T-helper 22 cell (primary cell): ENCODE measurements around the gene METTL6.
"Not testable (repeated sequence)": the region's sequence is repeated elsewhere in the genome, so short reads cannot be mapped to it uniquely, and the experiment has no call there.

Source experiments
- DNase-seq: peaks from one replicate; pipeline ENCODE4 v3.0.0-alpha.2; 2020; ENCODE audit warnings: low read depth

METTL6 gene

DNA sequence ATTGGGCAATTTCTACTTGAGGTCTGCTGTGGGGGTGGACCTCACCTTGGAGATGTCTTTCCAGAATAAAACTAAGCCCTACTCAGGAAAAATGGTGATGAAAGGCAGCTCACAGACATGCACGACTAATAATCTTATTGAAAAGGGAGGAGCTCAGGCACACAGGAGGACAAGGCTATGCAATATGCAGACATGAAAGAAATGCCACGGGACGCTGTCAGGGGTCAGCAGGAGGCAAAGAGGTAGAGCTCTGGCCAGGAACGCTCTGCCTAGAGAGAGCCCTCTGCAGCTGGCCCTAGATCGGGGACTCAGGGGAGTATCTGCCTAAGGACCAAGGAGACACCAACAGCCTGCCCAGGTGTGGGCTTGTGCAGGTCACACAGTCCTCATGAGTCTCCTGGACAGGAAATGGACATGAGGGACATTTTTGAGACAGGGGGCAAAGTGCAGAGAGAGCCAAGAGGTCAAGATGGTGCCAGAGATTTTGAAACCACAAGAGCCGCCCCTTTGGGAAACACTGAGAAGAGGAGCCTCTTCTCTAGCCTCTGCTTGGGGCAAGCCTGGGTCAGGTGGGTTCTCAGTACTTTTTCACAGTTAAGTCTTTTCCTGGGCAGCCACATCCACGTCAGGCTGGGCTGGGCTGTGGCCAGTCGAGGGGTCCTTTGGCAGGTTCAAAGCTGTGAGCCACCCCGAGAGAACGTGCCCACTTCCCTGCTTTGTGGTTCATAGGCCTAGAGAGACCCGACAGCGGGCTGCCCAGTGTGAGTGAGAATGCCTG, 23.3 kb upstream of the METTL6 start:
- DNase-seq, result no peak

DNA sequence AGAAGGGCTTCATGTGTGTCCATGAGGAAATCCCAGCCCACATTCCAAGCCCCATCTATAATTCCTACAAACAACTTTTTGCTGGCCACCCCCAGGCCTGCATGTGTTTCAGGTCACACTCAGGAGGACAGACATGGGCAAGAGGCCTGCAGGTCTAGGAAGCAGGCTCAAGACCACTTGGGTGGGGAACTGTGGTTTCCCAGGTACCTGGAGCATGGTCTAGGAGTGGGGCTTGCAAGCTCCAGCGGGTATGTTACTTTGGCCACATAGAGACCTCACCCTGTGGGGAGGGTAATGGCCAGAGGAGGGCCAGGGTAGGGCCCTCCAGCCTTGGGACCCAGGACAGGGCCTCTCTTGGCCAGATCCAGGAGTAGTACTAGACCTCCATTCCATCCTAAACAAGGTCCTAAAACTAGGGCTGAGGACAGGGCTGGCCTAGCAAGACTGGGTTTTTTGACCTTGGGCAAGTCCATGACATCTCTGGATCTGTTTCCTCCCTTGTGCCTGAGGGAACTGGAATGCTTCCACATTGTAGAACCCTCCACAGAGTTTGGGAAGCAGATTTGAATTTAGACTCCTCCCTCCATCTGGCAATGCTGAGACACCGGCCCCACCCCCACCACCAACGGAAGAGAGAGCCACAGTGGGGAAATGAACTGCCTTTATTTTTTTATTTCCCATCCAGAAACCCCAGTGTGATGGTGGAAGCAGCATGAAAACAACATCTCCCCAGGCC, 22.3 kb upstream of the METTL6 start:
- no peak for DNase-seq

DNA sequence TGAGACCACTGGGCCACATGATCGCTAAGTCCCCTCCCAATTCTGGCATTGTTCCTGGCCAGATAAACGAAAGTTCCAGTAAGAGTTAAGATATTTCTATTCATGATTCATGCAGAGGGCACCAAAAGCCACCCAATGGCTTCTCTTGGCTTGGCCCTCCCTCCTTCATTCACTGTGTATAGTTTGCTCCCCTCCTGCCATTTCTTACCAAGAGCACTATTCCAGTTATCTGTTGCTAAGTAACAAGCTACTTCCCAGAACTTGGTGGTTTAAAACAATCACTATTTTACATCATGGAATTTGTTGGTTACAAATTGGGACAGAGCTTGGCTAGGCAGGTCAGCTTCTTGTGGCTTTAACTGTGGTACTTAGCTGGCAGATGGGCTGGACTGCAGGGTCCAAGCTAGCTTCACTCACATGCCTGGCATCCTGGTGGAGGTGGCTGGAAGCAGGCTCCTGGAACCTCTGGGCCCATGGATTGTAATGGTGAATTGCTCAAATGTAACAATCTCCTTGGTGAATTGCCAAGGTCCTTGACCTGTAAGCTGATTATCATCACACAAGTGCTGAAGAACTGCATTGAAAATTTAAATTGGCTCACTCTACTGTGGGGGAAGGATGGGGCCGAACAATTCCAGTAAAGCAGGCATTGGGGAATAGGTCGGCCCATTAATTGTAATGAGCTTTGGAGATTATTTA, 16.6 kb upstream of the METTL6 start:
- DNase-seq, result no peak

DNA sequence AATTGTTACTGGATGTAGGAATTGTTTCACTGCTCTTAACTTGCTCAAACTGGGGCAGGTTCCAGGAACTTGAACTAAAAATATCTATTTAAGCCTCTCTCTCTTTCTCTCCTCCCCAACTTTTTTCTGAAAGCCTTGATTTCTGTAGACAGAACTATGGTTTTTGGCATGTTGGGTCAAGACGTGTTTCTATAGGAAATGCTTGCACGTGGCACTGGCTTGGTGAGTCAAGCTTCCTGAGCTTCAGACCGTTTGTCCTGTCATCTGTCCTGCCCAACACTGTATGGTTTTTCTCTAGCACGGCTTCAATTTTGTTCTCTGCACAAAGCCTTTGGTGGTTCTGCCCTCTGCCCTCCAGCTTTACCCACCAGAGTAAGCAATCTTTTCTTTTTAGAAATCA, 13.5 kb upstream of the METTL6 start:
- no peak for DNase-seq

DNA sequence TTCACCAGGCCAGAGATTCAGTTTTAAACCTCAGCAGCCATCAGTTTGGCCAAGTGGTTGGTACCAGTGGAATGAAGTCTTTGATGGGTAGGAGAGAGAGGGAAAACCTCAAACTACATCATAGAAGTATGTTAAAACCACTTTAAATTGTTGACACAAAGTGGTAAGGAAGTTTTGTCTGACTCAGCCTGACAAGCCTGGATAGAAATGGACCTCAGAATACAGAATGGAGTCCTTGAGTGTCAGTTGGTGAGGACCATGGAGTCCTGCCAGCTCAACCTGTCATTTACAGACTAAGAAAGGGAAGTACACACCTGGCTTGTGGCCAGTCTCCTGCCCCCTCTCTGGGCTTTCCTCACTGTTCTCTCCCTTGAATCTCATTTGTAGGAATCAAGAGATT, 12.1 kb upstream of the METTL6 start:
- DNase-seq, result no peak

DNA sequence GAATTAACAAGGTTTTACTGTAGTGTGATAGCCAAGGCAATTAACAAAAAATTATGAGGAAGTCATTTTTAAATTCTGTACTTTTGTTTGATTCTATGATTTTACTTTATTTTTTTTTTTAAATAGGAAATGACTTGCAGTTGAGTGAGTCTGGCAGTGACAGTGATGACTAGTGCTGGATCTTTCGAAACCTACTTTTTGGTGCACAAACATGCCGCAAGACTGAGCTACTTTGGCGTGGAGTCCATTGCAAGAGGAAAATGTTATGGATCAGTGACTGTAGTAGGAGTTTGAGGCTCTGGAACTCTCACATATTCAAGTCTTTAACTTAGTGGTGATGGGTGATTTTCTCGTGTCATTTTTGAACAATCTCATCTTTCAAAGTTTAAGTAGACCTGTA, 11.6 kb upstream of the METTL6 start:
- DNase-seq, result no peak

DNA sequence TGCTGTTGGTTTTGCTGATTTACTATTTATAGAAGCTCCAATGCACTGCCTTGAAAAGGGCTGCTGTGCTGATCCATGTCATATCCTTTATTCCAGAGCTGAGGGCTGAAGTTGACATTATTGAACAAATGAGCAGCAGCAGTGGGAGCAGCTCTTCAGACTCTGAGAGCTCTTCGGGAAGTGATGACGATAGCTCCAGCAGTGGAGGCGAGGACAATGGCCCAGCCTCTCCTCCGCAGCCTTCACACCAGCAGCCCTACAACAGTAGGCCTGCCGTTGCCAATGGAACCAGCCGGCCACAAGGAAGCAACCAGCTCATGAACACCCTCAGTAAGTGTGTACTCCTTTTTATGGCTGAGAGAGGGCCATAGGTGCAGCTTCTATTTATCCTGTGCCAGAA, 8.9 kb upstream of the METTL6 start:
- no peak for DNase-seq

DNA sequence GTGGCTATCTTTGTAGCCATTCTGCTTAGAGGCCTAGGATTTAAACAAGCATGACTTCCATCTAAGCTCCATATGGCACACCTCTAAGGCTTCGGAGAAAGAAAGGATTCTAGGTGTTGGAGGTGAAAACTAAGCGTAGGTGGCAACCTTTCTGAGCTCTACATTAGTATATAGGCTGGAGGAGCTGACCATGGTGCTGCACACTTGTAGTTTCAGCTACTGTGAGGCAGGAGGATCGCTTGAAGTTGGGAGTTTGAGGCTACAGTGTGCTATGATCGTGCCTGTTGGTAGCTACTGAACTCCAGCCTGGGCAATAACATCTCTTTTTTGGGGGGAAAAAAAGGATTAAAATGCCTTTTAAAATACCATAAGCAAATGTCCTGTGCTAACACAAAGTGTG, 7.4 kb upstream of the METTL6 start:
- no peak for DNase-seq

DNA sequence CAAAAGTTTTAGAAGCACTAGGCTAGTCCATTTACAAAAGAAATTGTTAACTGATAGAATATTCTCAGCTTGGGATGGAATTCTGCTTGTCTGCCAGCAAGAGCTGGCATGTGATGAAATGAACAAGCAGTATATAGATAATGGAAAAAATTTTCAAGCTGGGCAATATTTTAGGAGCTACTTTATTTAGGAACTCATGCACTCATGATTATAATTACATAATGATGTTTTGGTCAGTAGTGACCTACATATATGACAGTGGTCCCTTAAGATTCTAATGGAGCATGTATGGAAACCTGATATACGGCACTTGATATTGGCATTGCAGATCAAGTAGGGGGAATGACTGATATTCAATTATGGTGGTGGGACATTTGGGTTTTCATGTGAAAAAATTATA, 6.2 kb upstream of the METTL6 start:
- DNase-seq, result no peak

DNA sequence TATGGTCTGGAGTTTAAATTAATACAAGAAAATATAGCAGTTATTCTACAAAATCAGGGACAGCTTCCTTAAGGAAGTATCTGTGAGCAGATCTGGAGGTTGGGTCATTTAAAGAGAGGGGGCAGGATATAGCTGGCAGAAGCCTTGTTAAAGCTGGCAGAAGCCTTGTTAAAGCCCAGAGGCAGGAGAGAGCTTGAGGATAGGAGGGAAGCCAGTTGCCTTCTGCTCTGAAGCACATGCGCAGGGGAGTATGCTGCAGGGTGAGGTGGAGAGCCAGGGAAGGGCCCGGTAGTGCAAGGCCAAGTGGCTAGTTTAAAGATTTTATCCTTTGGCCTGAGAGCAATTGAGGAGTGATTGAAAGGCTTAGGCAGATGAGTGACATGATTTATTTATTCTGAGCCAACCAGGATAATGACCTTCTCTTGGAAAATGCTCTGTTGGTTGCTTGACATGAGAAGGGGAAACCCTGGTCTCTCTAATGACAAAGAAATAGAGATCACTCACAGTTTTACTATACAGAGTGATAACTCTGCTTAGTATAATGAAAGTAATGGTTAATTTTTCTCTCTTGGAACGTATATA, 4.0 kb upstream of the METTL6 start:
- no peak for DNase-seq

DNA sequence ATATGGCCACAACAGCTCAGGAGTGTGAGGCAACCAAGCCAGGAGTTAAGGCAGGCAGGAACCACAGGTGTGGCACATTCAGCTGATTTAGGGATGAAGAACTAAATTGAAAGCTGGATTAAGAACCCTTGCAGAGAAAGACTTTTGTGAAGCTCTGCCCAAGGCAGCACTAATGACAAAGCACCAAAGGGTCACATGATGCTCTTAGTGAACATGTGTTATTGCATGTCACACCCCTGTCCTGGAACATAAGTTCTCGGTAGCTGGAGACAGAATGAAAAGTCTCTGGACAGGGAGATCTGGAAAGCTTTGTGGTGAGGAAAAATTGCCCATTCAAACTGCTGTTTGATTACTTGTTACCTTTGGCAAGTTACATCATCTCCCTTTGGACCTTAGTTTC, 3.3 kb upstream of the METTL6 start:
- DNase-seq, result no peak

DNA sequence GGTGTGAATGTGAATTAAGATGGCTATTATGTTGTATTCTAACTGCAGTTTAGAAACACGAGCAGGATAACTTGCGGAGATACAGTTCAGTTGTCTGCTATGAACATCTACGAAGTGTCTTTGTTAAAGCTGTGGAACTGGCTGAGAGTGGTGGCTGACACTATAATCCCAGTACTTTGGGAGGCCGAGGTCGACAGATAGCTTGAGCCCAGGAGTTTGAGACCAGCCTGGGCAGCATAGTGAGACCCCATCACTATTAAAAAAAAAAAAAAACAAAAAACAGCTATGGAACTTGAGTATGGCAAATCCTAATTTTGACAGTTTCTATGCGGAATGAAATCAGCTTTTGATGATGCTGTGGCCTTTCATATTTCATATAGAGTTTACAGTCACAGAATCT, 1.7 kb upstream of the METTL6 start:
- no peak for DNase-seq

DNA sequence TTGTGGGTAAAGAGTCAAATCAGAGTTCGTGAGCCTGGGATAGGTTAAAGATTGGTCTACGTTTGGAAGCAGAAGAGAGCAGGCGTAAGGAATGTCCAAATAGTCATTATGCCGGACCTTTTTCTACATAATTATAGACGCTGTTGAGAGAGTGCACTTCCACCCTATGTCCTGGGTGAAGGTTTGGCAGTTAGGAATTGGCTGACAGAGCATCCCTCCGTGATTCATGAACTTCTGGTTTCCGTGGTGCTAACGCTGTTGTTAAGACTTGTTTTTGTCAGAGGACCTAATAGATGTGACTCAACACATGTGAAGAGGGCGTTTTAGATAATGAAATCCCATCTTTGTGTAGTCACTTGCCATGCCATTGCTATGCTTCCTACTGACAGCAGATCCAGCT, 1.2 kb upstream of the METTL6 start:
- DNase-seq, result peak; percentile 1

DNA sequence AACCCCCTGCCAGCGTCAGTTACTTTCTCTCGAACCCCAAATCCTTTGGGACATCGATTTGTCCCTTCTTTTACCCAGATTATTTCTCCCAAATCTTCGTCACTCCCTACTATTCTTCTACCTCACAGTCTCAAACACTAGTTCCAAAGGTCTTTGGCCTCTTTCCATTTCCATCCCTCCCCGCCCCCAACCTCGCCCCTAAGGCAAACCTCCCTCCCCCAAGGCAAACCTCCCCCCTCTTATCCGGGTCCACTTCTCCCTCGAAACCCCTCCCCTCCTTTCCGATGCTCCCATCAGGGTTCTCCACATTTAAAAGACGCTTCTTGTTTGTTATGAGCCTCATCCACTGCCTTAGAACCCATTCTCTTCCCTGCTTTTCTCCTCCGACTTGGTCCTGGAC, 637 bp upstream of the METTL6 start:
- DNase-seq, result no peak

DNA sequence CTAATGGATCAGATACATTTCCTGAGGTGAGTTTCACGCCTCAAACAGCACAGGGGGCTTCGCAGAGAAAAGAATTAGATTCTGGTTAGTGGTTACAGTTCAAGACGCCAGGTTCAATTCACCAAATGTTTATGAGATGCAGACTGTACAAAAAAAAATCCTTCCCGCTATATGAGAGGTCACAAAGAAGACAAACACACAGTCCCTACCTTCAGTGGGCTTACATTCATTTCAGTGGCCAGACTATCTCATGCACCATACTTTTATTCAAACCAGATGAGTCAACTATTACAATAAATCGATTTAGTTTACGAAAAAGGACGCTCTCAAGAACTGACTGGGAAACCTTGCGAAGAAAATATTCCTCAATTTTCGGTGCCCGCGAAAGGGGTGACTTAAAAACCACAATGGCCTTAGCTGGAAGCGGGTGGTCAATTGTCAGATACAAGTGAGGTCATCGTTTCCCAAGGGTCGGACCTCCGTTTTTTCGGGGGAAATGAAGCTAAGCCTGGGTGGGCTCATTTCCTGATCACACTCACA, 695 bp downstream of the METTL6 start:
- no peak for DNase-seq

DNA sequence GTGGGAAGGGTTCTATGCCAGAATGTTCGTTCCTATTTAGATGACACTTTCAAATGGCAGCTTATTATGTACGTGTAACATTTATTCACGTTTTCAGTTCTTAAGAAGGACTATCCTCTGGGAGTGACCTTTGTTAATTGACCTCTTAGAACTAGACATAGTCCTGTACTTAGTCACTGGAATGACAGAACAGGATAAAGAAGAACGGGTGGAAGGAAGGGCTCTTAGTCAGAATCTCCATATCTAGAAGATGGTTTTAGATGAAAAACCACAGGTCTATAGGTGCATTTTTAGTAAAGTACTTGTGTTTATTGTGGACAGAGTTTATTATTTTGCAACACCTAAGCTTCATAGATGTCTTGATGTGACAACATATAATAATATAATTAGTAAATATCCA, 6.5 kb downstream of the METTL6 start:
- DNase-seq, result no peak

DNA sequence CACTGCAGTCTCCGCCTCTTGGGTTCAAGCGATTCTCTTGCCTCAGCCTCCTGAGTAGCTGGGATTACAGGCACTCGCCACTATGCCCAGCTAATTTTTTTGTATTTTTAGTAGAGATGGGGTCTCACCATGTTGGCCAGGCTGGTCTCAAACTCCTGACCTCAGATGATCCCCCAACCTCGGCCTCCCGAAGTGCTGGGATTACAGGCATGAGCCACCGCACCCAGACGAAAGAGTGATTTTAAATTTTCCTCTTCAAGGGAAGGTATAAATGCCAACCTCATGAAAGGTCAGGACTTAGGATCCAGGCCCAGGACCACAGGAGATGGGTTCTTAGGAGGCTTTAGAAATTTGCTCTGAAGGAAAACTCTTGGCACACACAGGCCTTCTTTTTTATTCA, 16.4 kb downstream of the METTL6 start:
- not testable (repeated sequence) for DNase-seq

DNA sequence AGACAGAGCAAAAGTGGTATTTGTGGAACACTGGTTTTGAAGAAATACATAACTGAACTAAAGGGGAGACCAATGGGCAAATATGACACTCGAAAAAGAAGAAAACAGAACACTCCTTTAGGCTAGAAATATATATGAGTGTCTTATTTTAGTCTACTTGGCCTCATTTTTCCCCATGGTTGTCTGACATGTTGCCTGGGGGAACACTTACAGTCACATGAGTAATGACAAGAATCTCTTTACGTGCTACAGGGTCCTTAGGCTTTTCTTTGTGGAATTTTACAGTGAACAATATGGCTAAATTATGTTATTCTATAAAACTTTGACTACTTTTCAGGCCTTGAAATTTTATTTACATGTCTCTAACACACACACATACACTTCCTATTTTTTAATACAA, 17.6 kb downstream of the METTL6 start:
- DNase-seq, result no peak

DNA sequence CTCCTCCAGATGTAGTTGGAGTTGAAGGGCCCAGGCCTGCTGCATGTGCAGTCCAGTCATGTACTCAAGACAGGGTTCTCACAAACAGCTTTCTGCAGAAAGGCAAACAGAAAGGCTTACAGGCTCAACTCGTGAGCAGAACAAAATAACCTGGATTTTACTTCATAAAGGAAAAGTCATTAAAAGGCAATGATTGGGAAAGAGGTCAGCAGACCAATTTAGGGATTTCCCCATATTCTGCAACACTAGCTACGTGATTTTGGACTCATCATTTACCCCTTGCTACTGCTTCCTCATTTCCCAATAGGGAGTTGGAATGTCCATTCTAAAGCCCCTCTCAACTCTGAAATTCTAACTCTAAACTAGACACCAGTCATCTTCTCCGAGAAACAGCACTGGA, 18.1 kb downstream of the METTL6 start:
- no peak for DNase-seq

DNA sequence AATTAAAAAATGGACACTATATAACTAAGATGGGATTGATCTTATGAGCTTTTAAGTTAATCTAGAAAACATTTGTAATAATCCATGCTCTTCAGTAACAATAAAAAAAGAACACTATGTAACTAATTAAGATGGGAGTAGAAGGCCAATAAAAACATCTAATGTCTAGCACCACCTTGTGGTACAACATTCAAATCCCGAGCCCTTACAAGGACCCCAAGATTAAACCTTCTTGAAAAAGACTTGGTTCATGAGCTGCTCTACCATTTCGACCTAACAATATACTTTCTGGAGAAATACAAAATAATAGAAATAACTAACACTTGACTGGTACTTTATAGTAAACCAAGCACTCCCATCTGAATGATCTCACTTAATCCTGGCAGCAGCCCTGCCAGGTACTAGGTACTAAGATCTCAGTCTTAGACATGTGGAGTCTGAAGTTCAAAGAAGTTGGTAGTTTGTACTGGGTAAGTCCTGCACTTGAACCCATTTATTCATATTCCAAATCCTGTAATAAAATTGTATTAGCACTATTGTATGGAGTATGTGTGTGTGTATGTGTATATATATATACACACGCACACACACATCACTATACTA, 21.8 kb downstream of the METTL6 start:
- no peak for DNase-seq

DNA sequence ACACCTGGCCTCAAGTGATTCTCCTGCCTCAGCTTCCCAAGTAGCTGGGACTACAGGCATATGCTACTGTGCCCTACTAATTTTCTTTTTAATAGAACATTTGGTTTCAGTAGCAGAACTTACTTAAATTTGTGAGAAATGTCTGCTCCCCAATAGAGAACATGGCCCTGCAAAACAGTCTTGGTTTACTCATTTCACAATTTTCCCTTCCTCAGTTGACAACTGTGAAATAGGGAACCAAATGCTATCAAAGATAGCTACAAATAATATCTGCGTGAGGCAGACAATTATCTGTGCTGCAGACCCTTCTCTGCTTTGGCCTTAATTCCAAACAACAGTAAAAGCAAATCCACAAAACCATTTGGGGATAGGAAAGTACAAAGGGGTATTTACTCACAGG, 22.6 kb downstream of the METTL6 start:
- DNase-seq, result no peak

DNA sequence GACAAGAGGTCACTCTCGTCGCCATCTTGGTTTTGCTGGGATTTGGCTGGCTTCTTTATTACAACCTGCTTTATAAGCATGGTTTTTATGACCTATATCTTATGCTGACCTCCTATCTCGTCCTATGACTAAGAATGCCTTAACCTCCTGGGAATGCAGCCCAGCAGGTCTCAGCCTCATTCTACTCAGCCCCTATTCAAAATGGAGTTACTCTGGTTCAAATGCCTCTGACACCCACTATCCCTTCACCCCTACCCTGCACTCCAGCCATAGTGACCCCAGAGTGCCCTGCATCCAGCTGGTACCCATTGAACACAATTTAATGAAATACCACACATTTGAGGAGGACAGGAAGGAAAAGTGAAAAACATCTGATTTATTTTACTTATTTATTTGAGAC, 23.4 kb downstream of the METTL6 start:
- no peak for DNase-seq
